Natural killer cell (primary cell): ENCODE data around the gene NRARP. TPM values are rescaled to one million over a fixed set of nuclear protein-coding genes. Genes with fewer than 3 reads are reported as not detected.
A peak's percentile ranks its signal among the peaks of the same experiment; 100 is the strongest.

Experiments used
- ATAC-seq, 3 donors: fragments of 150-1000 bp in 2 of 3; fragments of 200-7000 bp in 1 of 3; cut with Tn5 transposase; 1 replicate in 1 of 3; 2 replicates in 2 of 3; pipeline ENCODE4 v1.10.0; 2021; ENCODE audit warnings: mild to moderate bottlenecking in 2 of 3, moderate library complexity in 2 of 3
- DNase-seq, 2 donors: peaks; one replicate each; pipeline versions ENCODE4 v3.0.0 to v3.0.0-alpha.2; 2013 to 2021; ENCODE audit warnings: mixed read lengths in 1 of 2
- H3K27ac ChIP-seq: one replicate; pipeline ENCODE4 v1.5.1; 2013; ENCODE audit warnings: mild to moderate bottlenecking, low read length
- H3K27me3 ChIP-seq: one replicate; pipeline ENCODE4 v1.6.1; 2013; ENCODE audit warnings: low read length; ENCODE audit not compliant: control insufficient read depth, insufficient read depth
- H3K36me3 ChIP-seq: one replicate; pipeline ENCODE4 v1.6.1; 2013; ENCODE audit warnings: low read length; ENCODE audit not compliant: control insufficient read depth, insufficient read depth
- H3K4me1 ChIP-seq: one replicate; pipeline ENCODE4 v1.6.1; 2013; ENCODE audit warnings: low read length; ENCODE audit not compliant: control insufficient read depth, insufficient read depth
- H3K4me3 ChIP-seq: one replicate; pipeline ENCODE4 v1.5.1; 2013; ENCODE audit warnings: low read length
- H3K9me3 ChIP-seq: one replicate; pipeline ENCODE4 v1.6.1; 2013; ENCODE audit warnings: low read length; ENCODE audit not compliant: control insufficient read depth, insufficient read depth
- H3K27ac Mint-ChIP-seq, 2 donors: one replicate each; pipeline ENCODE4 v1.8.0; 2022; ENCODE audit warnings: mild to moderate bottlenecking in 2 of 2, mixed read lengths in 2 of 2, moderate library complexity in 1 of 2
- H3K27me3 Mint-ChIP-seq, 2 donors: one replicate each; pipeline ENCODE4 v1.8.0; 2022; ENCODE audit warnings: low read depth in 2 of 2, mixed read lengths in 2 of 2
- H3K36me3 Mint-ChIP-seq: one replicate; pipeline ENCODE4 v1.8.0; 2022; ENCODE audit warnings: mixed read lengths
- H3K4me1 Mint-ChIP-seq, 2 donors: one replicate each; pipeline ENCODE4 v1.8.0; 2022; ENCODE audit warnings: mixed read lengths in 2 of 2
- H3K4me3 Mint-ChIP-seq: one replicate; pipeline ENCODE4 v1.8.0; 2022; ENCODE audit warnings: mild to moderate bottlenecking, moderate library complexity, mixed read lengths
- H3K9me3 Mint-ChIP-seq, 2 donors: one replicate each; pipeline ENCODE4 v1.8.0; 2022; ENCODE audit warnings: mixed read lengths in 2 of 2
- WGBS: methylation state at CpG from one replicate; pipeline ENCODE4 v1.1.7; 2013; ENCODE audit warnings: missing lambda C conversion rate; ENCODE audit not compliant: insufficient coverage; 5-methylcytosine and 5-hydroxymethylcytosine counted together
- intact Hi-C: fragments of 100-400 bp; cut with micrococcal nuclease; formaldehyde crosslinking; loops from one replicate; pipeline ENCODE4 v1.14.2; 2022
- total RNA-seq, 4 donors: library from RNA; stranded (reverse); fragments of 120-200 nt in 1 of 4; gene quantifications; one replicate each; pipeline versions ENCODE4 v1.2.3 to v1.2.4, GENCODE V29; 2013 to 2022
- TF ChIP-seq, protein P1 (sequence below): fragments of 200-600 bp; IDR thresholded peaks from one replicate; pipeline ENCODE4 v1.8.0; 2022; ENCODE audit warnings: antibody characterized with exemption

The NRARP gene
- total RNA-seq, 3 donors from 2014 or later (not counting 1 experiment from before 2014, with no cell fraction given): 0.88 to 2.3 (median 1.2) TPM

DNA sequence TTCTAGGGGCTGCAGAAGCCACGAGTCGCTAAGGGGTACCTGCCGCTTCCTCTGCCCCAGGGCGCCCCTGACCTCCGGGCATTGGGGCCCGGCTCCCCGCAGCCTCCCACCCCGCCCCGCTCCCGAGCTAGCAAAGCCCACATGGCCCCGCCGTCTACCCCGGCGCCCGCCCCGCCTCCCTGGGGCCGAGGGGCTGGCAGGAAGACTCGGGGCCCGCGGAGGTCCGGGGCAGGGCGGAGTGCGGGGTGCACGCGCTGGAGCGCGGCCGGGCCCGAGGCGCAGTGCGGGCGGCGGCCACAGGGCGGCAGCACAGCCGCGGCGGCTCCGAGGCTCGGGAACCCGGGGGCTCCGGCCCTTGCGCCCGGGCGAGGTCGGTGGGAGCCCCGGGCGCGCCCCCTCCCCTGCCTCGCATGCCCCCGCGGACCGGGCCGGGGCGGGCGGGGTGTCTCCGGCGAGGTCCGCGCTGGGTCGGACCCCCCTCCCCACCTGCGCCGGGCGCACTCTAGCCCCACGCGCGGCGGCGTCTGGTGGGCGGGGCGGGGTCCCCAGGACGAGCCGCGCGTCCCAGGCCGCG lies 6.7 kb downstream of the NRARP start:
- H3K4me3 ChIP-seq: no peak overlapping the region
- TF ChIP-seq, protein P1, sequence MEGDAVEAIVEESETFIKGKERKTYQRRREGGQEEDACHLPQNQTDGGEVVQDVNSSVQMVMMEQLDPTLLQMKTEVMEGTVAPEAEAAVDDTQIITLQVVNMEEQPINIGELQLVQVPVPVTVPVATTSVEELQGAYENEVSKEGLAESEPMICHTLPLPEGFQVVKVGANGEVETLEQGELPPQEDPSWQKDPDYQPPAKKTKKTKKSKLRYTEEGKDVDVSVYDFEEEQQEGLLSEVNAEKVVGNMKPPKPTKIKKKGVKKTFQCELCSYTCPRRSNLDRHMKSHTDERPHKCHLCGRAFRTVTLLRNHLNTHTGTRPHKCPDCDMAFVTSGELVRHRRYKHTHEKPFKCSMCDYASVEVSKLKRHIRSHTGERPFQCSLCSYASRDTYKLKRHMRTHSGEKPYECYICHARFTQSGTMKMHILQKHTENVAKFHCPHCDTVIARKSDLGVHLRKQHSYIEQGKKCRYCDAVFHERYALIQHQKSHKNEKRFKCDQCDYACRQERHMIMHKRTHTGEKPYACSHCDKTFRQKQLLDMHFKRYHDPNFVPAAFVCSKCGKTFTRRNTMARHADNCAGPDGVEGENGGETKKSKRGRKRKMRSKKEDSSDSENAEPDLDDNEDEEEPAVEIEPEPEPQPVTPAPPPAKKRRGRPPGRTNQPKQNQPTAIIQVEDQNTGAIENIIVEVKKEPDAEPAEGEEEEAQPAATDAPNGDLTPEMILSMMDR: peak; percentile 64
- Mint-ChIP-seq H3K27me3 (peaks cover 9 to 17% of the 10 kb centered on the region in 2 donors), H3K4me3 (peak overlapping the region; percentile 17), H3K4me1 (peaks cover 0 to 16% of the 10 kb centered on the region in 2 donors), H3K9me3 (no peaks in the 10 kb centered on the region), H3K27ac (no peak overlapping the region), H3K36me3 (no peaks in the 10 kb centered on the region)
- H3K36me3 ChIP-seq: no peaks in the 10 kb centered on the region
- H3K9me3 ChIP-seq: no peaks in the 10 kb centered on the region
- peaks cover 18% of the 10 kb centered on the region for H3K4me1 ChIP-seq
- ATAC-seq (peak; percentile 91 to 96 (median 94)), DNase-seq (peak; percentile 72 to 75)
- no peak overlapping the region for H3K27ac ChIP-seq
- intact Hi-C loops: loop anchor here (2.0 to 10.0 kb wide), 2 partner anchors 111 to 229 kb away; no protein-coding TSS in a partner anchor
- peaks cover 38% of the 10 kb centered on the region for H3K27me3 ChIP-seq
- under 1% methylated on average over 76 of the region's 76 CpGs for WGBS

DNA sequence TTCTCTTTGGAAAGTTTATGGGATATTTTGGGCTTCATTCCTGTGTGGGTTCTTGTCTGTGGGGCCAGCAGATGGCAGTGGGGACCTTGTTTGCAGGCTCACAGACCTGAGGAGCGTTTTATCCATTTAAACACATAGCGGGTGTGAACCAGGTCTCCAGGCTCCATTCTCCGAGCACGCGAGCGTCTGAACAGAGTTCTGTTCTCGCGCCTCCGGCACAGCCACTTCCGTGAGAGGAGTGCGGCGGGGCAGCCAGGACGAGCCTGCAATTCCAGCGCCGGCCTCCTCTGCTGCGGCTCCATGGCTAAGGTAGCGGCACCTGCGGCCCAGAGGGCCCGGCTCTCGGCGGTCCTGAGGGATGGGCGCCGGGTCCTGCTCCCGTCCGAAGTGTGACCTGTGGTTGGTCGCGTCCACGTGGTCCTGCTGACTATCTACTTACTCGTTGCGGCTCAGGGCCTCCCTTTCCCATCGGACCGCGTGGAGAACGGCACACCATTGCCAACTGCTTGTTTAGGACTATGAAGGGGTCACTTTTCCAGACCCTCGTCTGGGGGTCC lies 7.3 kb downstream of the NRARP start:
- TF ChIP-seq, protein P1: no peak
- H3K4me3 Mint-ChIP-seq: peak overlapping the region; percentile 80
- WGBS: 20% methylated on average over 35 of the region's 35 CpGs
- Histone ChIP-seq H3K4me3 (no peak overlapping the region), H3K9me3 (no peaks in the 10 kb centered on the region), H3K36me3 (no peaks in the 10 kb centered on the region), H3K27ac (no peak overlapping the region), H3K4me1 (peaks cover 15% of the 10 kb centered on the region), H3K27me3 (peaks cover 32% of the 10 kb centered on the region)
- intact Hi-C loops: loop anchor here (2.0 to 10.0 kb wide), 2 partner anchors 112 to 230 kb away; no protein-coding TSS in a partner anchor
- no peak overlapping the region for H3K27ac Mint-ChIP-seq
- DNase-seq (peak in 1 of 2 donors; percentile 42), ATAC-seq (peak in 2 of 3 donors; percentile 23 to 24)
- H3K9me3 Mint-ChIP-seq: no peaks in the 10 kb centered on the region
- peaks cover 9 to 17% of the 10 kb centered on the region in 2 donors for H3K27me3 Mint-ChIP-seq
- no peaks in the 10 kb centered on the region for H3K36me3 Mint-ChIP-seq
- peaks cover 0 to 16% of the 10 kb centered on the region in 2 donors for H3K4me1 Mint-ChIP-seq

DNA sequence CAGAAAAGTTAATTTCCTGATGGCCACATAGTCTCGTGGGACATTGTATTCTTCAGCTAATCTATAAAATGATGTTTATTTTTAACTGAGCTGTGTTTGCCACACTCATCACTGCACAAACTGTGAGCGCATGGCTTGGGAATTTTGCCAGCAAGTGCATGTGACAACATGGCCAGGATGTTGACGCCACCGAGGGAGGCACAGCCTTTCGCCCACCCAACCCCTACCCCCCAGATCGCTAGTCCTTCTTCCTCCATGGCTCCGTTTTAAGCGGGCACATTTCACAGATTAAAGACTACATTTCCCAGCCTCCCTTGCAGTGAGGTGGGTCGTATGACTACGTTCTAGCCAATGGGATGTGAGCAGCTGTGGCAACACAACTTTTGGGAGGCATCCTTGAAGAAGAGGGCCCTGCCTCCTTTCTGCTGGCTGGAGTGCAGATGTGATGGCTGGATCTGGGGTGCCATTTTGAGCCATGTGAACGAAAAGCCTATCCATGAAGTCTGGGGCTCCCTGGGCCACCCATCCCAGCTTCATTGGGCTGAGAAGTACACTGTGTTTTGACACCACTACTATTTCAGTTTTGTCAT lies 7.9 kb downstream of the NRARP start:
- peaks cover 26% of the 10 kb centered on the region for H3K27me3 ChIP-seq
- intact Hi-C loops: loop anchor here (2.0 to 10.0 kb wide), 2 partner anchors 113 to 231 kb away; no protein-coding TSS in a partner anchor

More for the DNA sequence above, 7.9 kb downstream of the NRARP start:
- Histone ChIP-seq H3K27ac (no peak overlapping the region), H3K4me1 (peaks cover 15% of the 10 kb centered on the region), H3K4me3 (no peak overlapping the region), H3K36me3 (no peaks in the 10 kb centered on the region), H3K9me3 (no peaks in the 10 kb centered on the region)
- Mint-ChIP-seq H3K27ac (no peak overlapping the region), H3K27me3 (peaks cover 9 to 17% of the 10 kb centered on the region in 2 donors), H3K4me1 (peaks cover 0 to 16% of the 10 kb centered on the region in 2 donors), H3K9me3 (no peaks in the 10 kb centered on the region), H3K36me3 (no peaks in the 10 kb centered on the region), H3K4me3 (peak overlapping the region; percentile 80)
- WGBS: 34% methylated on average over 11 of the region's 11 CpGs
- ATAC-seq: peak in 2 of 3 donors; percentile 23 to 48
- DNase-seq: peak in 1 of 2 donors; percentile 45
- TF ChIP-seq, protein P1: no peak
